Renal cortical epithelial cell (primary cell): Measurements from ENCODE around the gene BLTP3B. TPM values are rescaled to one million over a fixed set of nuclear protein-coding genes. Genes with fewer than 3 reads are reported as not detected.

Experiments
- DNase-seq: peaks from one replicate; pipeline ENCODE4 v3.0.0-alpha.2; 2011; ENCODE audit warnings: low read depth
- total RNA-seq: library from RNA; depleted of rRNA; stranded (reverse); fragments of >200 nt; gene quantifications from 2 replicates; pipeline ENCODE4 v1.2.3, GENCODE V29; 2014

The BLTP3B gene
- total RNA-seq, 1 donor from 2014 or later, result 30.0 TPM

- DNase-seq, result no peak
Measured at GRCh38 chr12:100110276-100110675, 32.4 kb downstream of the BLTP3B start.

- no peak for DNase-seq
Measured at GRCh38 chr12:100106861-100107260, 35.8 kb downstream of the BLTP3B start.

DNA sequence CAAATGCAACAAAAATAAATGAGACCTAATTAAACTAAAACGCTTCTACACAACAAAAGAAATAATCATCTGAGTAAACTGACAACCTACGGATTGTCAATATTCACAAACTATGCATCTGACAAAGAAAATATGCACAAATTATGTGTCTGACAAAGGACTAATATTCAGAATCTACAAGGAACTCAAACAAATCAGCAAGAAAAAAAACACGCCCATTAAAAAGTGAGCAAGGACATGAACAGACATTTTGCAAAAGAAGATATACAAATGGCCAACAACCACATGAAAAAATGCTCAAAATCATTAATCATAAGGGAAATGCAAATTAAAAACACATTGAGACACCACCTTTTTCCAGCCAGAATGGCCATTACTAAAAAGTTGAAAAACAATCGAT lies 37.0 kb downstream of the BLTP3B start:
- no peak for DNase-seq

DNA sequence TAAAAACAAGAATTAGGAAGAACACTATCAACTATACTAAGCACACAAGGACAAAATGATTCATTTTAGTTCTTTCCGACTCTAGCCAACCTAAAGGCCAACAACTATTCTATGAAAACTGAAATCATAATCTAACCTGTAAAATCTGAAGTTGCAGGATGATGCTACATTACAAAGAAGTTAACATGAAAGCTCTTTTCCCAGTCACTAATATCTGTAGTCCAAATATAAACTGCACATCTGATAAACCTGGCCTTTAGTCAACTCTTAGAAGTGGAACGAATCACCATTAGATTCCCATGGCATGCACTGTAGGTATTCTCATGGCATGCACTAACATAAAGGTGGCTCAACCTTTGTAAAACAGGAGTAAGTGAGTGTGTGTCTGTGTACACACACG lies 41.7 kb downstream of the BLTP3B start:
- DNase-seq, result no peak

Other genes with a start within 250 kb of the BLTP3B start
- gene ANKS1B, start 157.9 kb downstream of the BLTP3B start, total RNA-seq, result 5.6 and 6.9 TPM in 2 replicates
- gene ACTR6, start 57.9 kb upstream of the BLTP3B start, total RNA-seq, result 22.9 and 27.6 TPM in 2 replicates
- gene DEPDC4, start 124.2 kb upstream of the BLTP3B start, total RNA-seq, result 1.9 and 2.4 TPM in 2 replicates
- 42.5 and 66.1 TPM in 2 replicates for gene SCYL2, start 124.3 kb upstream of the BLTP3B start, total RNA-seq
- under 0.01 and 0.30 TPM in 2 replicates for gene SLC17A8, start 214.2 kb upstream of the BLTP3B start, total RNA-seq